CD14-positive monocyte (primary cell): Measurements from ENCODE around the gene TAS2R4. TPM values are rescaled to one million over a fixed set of nuclear protein-coding genes. Genes with fewer than 3 reads are reported as not detected.

Source experiments
- DNase-seq, 3 donors: peaks; one replicate each; pipeline ENCODE4 v3.0.0-alpha.2; 2011 to 2022
- H2AFZ ChIP-seq: 2 replicates; pipeline ENCODE4 v1.6.0; 2012; ENCODE audit warnings: mild to moderate bottlenecking, low read depth, low read length, inconsistent platforms; ENCODE audit not compliant: insufficient read depth, poor library complexity, severe bottlenecking
- H3K27ac ChIP-seq, 2 donors: 1 replicate in 1 of 2; 2 replicates in 1 of 2; pipeline ENCODE4 v1.5.1; 2012 to 2013; ENCODE audit warnings: low read length in 2 of 2, control low read depth in 1 of 2, inconsistent platforms in 1 of 2, low read depth in 1 of 2, mild to moderate bottlenecking in 1 of 2
- H3K27me3 ChIP-seq, 2 donors: one replicate each; pipeline versions ENCODE4 v1.6.0 to v1.6.1; 2011 to 2013; ENCODE audit warnings: low read length in 2 of 2; ENCODE audit not compliant: control insufficient read depth in 2 of 2, insufficient read depth in 2 of 2
- H3K36me3 ChIP-seq, 2 donors: replicated peaks in 1 of 2; 1 replicate in 1 of 2; 2 replicates in 1 of 2; pipeline versions ENCODE4 v1.5.1 to v1.6.1; 2012 to 2013; ENCODE audit warnings: low read length in 2 of 2, control low read depth in 1 of 2, inconsistent platforms in 1 of 2, mild to moderate bottlenecking in 1 of 2; ENCODE audit not compliant: insufficient read depth in 2 of 2, control insufficient read depth in 1 of 2
- H3K4me1 ChIP-seq, 2 donors: 1 replicate in 1 of 2; 2 replicates in 1 of 2; pipeline versions ENCODE4 v1.5.1 to v1.6.1; 2012 to 2013; ENCODE audit warnings: low read length in 2 of 2, control low read depth in 1 of 2, inconsistent platforms in 1 of 2, mild to moderate bottlenecking in 1 of 2, moderate library complexity in 1 of 2; ENCODE audit not compliant: insufficient read depth in 2 of 2, control insufficient read depth in 1 of 2
- H3K4me2 ChIP-seq: replicated peaks from 2 replicates; pipeline ENCODE3; 2012; ENCODE audit warnings: low read length, moderate library complexity, mild to moderate bottlenecking; ENCODE audit not compliant: poor library complexity, severe bottlenecking; ENCODE audit errors: extremely low read depth
- H3K4me3 ChIP-seq, 3 experiments: fragments of 200-600 bp in 1 of 3; sonication (generic) in 1 of 3; replicated peaks in 1 of 3; 1 replicate in 2 of 3; 2 replicates in 1 of 3; pipeline ENCODE4 v1.5.1; 2011 to 2013; ENCODE audit warnings: low read length in 3 of 3, mild to moderate bottlenecking in 3 of 3, control low read depth in 2 of 3, low read depth in 2 of 3, inconsistent platforms in 1 of 3, moderate library complexity in 1 of 3
- H3K79me2 ChIP-seq: 2 replicates; pipeline ENCODE4 v1.6.0; 2012; ENCODE audit warnings: mild to moderate bottlenecking, control low read depth, inconsistent platforms, low read length, moderate library complexity; ENCODE audit not compliant: insufficient read depth
- H3K9ac ChIP-seq: 2 replicates; pipeline ENCODE4 v1.6.0; 2017; ENCODE audit warnings: low read length, mild to moderate bottlenecking; ENCODE audit not compliant: insufficient read depth, poor library complexity, severe bottlenecking
- H3K9me3 ChIP-seq, 2 donors: replicated peaks in 1 of 2; 1 replicate in 1 of 2; 2 replicates in 1 of 2; pipeline versions ENCODE4 v1.5.1 to v1.6.1; 2012 to 2013; ENCODE audit warnings: low read length in 2 of 2, control low read depth in 1 of 2; ENCODE audit not compliant: control insufficient read depth in 1 of 2, insufficient read depth in 1 of 2
- H4K20me1 ChIP-seq: 2 replicates; pipeline ENCODE4 v1.6.0; 2012; ENCODE audit warnings: mild to moderate bottlenecking, low read length, control low read depth, moderate library complexity; ENCODE audit not compliant: insufficient read depth
- H3K27ac Mint-ChIP-seq, 7 donors: one replicate each; pipeline ENCODE4 v1.8.0; 2020; ENCODE audit warnings: mild to moderate bottlenecking in 7 of 7, mixed read lengths in 7 of 7, moderate library complexity in 6 of 7, inconsistent platforms in 2 of 7
- H3K27me3 Mint-ChIP-seq, 3 donors: one replicate each; pipeline ENCODE4 v1.8.0; 2021 to 2022; ENCODE audit warnings: low read depth in 3 of 3, mild to moderate bottlenecking in 3 of 3, mixed read lengths in 3 of 3, moderate library complexity in 3 of 3, inconsistent platforms in 1 of 3
- H3K36me3 Mint-ChIP-seq, 2 donors: one replicate each; pipeline ENCODE4 v1.8.0; 2020; ENCODE audit warnings: mixed read lengths in 2 of 2, inconsistent platforms in 1 of 2, mild to moderate bottlenecking in 1 of 2
- H3K4me1 Mint-ChIP-seq: one replicate; pipeline ENCODE4 v1.8.0; 2020; ENCODE audit warnings: mild to moderate bottlenecking, mixed read lengths
- H3K4me3 Mint-ChIP-seq, 2 donors: one replicate each; pipeline ENCODE4 v1.8.0; 2020; ENCODE audit warnings: mild to moderate bottlenecking in 2 of 2, mixed read lengths in 2 of 2, moderate library complexity in 1 of 2
- H3K9me3 Mint-ChIP-seq, 7 donors: one replicate each; pipeline ENCODE4 v1.8.0; 2020 to 2022; ENCODE audit warnings: mixed read lengths in 7 of 7, mild to moderate bottlenecking in 6 of 7, moderate library complexity in 6 of 7, inconsistent platforms in 2 of 7
- CTCF ChIP-seq: fragments of 200-600 bp; IDR thresholded peaks from one replicate; pipeline ENCODE4 v1.8.0; 2022; ENCODE audit warnings: antibody characterized with exemption, mild to moderate bottlenecking
- WGBS: methylation state at CpG from one replicate; pipeline ENCODE4 v1.1.5; 2013; ENCODE audit warnings: missing lambda C conversion rate; ENCODE audit not compliant: insufficient coverage; 5-methylcytosine and 5-hydroxymethylcytosine counted together
- intact Hi-C, 2 donors: fragments of 100-400 bp; cut with micrococcal nuclease; formaldehyde crosslinking; loops; one replicate each; pipeline versions ENCODE4 v1.15.0 to v1.15.1; 2023
- polyA plus RNA-seq, 3 donors: library from polyadenylated mRNA; depleted of rRNA in 1 of 3; unstranded in 2 of 3; stranded (reverse) in 1 of 3; fragments of 300-500 nt in 2 of 3; fragments of >200 nt in 1 of 3; fragmentation: Illumina TruSeq in 2 of 3; gene quantifications; 1 replicate in 2 of 3; 2 replicates in 1 of 3; pipeline ENCODE4 v1.2.3, GENCODE V29; 2012 to 2021

TAS2R4 gene
- polyA plus RNA-seq, 3 donors, result 0.12 TPM; not detected in 2

DNA sequence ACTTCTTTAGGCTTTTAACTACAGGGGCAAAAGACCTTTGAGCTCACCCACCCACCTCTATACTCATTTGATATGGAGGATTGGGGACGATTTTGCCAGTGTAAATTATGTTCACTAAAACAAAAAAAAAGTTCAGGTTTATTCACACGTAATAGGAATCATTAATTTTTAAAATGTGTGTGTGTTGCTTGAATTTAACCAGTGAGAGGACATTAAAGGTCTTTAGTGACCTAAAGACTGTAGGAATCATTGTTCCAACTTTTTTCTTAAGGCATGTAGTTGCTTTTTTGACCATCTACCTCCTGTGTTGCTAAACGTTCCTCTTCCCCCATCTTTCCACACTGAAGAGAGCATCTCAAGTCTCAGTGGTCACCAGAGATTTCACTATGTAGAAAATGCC, 37.2 kb upstream of the TAS2R4 start:
- TF ChIP-seq CTCF, result no peak
- Histone ChIP-seq H3K27me3 (no peaks in the 10 kb centered on the region), H3K36me3 (peaks cover 38 to 43% of the 10 kb centered on the region in 2 donors), H4K20me1 (no peaks in the 10 kb centered on the region), H3K9me3 (no peaks in the 10 kb centered on the region), H3K79me2 (peaks cover 32% of the 10 kb centered on the region), H3K4me3 (peak overlapping the region in 1 of 3 experiments; percentile 96), H3K4me2 (peak overlapping the region; percentile 88), H3K9ac (no peak overlapping the region), H3K4me1 (peaks cover 15 to 19% of the 10 kb centered on the region in 2 donors), H2AFZ (no peak overlapping the region), H3K27ac (no peak overlapping the region)
- intact Hi-C loops, result loop anchor here in 1 of 2 donors (10.0 kb wide), 1 partner anchor 84 kb away; no protein-coding TSS in a partner anchor
- peaks cover 38 to 40% of the 10 kb centered on the region in 2 donors for H3K36me3 Mint-ChIP-seq
- no peak overlapping the region for H3K4me3 Mint-ChIP-seq
- no peak overlapping the region for H3K27ac Mint-ChIP-seq
- H3K9me3 Mint-ChIP-seq, result peaks cover 0 to 2% (median 0%) of the 10 kb centered on the region in 7 donors
- WGBS, result 80% methylated on average over 1 of the region's 3 CpGs
- H3K4me1 Mint-ChIP-seq, result peaks cover 22% of the 10 kb centered on the region
- no peaks in the 10 kb centered on the region for H3K27me3 Mint-ChIP-seq
- no peak for DNase-seq

DNA sequence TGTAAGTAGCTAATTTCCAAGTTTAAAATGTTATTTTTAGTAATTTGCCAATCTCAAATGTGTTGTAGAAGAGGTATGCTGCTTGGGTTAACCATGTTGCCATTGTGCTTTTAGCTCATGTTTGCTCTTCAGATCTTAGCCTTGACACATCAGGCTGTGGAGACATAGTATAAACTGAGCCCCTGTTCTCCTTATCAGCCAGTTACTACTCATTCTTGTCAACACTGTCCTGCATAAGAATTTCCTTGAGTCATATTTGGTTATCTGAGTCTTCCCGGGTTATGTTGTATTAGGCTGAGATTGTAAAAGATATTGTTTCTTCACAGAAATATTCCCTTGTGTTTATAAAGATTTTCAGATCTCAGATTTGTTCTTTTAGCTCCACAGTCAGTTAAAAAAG, 34.2 kb upstream of the TAS2R4 start:
- H3K36me3 Mint-ChIP-seq, result peaks cover 59 to 64% of the 10 kb centered on the region in 2 donors
- no peak for TF ChIP-seq CTCF
- no peaks in the 10 kb centered on the region for H3K27me3 Mint-ChIP-seq
- H3K4me2 ChIP-seq, result no peak overlapping the region
- H3K79me2 ChIP-seq, result peaks cover 32% of the 10 kb centered on the region
- peaks cover 20% of the 10 kb centered on the region for H3K4me1 Mint-ChIP-seq
- WGBS, result no CpG with 5 or more reads among the region's 1 CpG
- peaks cover 11 to 15% of the 10 kb centered on the region in 2 donors for H3K4me1 ChIP-seq
- DNase-seq, result no peak
- H3K9me3 ChIP-seq, result no peaks in the 10 kb centered on the region
- H2AFZ ChIP-seq, result no peak overlapping the region
- H3K27ac Mint-ChIP-seq, result no peak overlapping the region
- H3K4me3 Mint-ChIP-seq, result no peak overlapping the region
- H4K20me1 ChIP-seq, result no peaks in the 10 kb centered on the region
- no peak overlapping the region for H3K27ac ChIP-seq
- no peak overlapping the region for H3K4me3 ChIP-seq
- intact Hi-C loops, result no loop called here
- no peaks in the 10 kb centered on the region for H3K27me3 ChIP-seq
- H3K9me3 Mint-ChIP-seq, result peaks cover 0 to 2% (median 0%) of the 10 kb centered on the region in 7 donors
- H3K9ac ChIP-seq, result no peak overlapping the region
- peaks cover 68 to 72% of the 10 kb centered on the region in 2 donors for H3K36me3 ChIP-seq
